Smooth muscle cell (in vitro differentiated cells): ENCODE measurements around the gene ATN1. TPM values are rescaled to one million over a fixed set of nuclear protein-coding genes. Genes with fewer than 3 reads are reported as not detected.
A peak's percentile ranks its signal among the peaks of the same experiment; 100 is the strongest.

Experiments used
- DNase-seq: peaks from one replicate; lab custom pipeline; 2025; ENCODE audit not compliant: unreplicated experiment; lab: John Stamatoyannopoulos, UW
- H2AFZ ChIP-seq: fragments of 200-600 bp; sonication (generic); 2 replicates; pipeline ENCODE4 v1.6.0; 2016; ENCODE audit warnings: antibody characterized with exemption, low read depth, mild to moderate bottlenecking
- H3F3A ChIP-seq: fragments of 200-600 bp; sonication (generic); 2 replicates; pipeline ENCODE4 v1.6.0; 2017; ENCODE audit warnings: antibody characterized with exemption, low read depth
- H3K27ac ChIP-seq: fragments of 200-600 bp; sonication (generic); 2 replicates; pipeline ENCODE4 v1.5.1; 2016; ENCODE audit warnings: low read depth, mild to moderate bottlenecking
- H3K27me3 ChIP-seq: fragments of 200-600 bp; sonication (generic); 2 replicates; pipeline ENCODE4 v1.6.1; 2016; ENCODE audit warnings: low read depth, mild to moderate bottlenecking
- H3K36me3 ChIP-seq: fragments of 200-600 bp; sonication (generic); 2 replicates; pipeline ENCODE4 v1.5.1; 2016; ENCODE audit warnings: low read depth
- H3K4me1 ChIP-seq: fragments of 200-600 bp; sonication (generic); 2 replicates; pipeline ENCODE4 v1.5.1; 2016; ENCODE audit warnings: low read depth
- H3K4me2 ChIP-seq: fragments of 200-600 bp; sonication (generic); 2 replicates; pipeline ENCODE4 v1.6.0; 2016; ENCODE audit warnings: mild to moderate bottlenecking
- H3K4me3 ChIP-seq: fragments of 200-600 bp; sonication (generic); 2 replicates; pipeline ENCODE4 v1.5.1; 2016; ENCODE audit warnings: mild to moderate bottlenecking
- H3K79me2 ChIP-seq: fragments of 200-600 bp; sonication (generic); 2 replicates; pipeline ENCODE4 v1.6.0; 2016; ENCODE audit warnings: low read depth, mild to moderate bottlenecking
- H3K9ac ChIP-seq: fragments of 200-600 bp; sonication (generic); 2 replicates; pipeline ENCODE4 v1.6.0; 2016; ENCODE audit warnings: low read depth
- H3K9me3 ChIP-seq: fragments of 200-600 bp; sonication (generic); replicated peaks from 2 replicates; pipeline ENCODE4 v1.5.1; 2016; ENCODE audit warnings: low read depth
- H4K20me1 ChIP-seq: fragments of 200-600 bp; sonication (generic); 2 replicates; pipeline ENCODE4 v1.6.0; 2016; ENCODE audit warnings: low read depth
- CTCF ChIP-seq: fragments of 200-600 bp; sonication (generic); IDR thresholded peaks from 2 replicates; pipeline ENCODE4 v1.5.1; 2017; ENCODE audit warnings: borderline replicate concordance, mild to moderate bottlenecking, antibody characterized with exemption; ENCODE audit not compliant: insufficient read depth, poor library complexity, severe bottlenecking
- WGBS: methylation state at CpG from one replicate; pipeline ENCODE4 v1.1.7; 2016; ENCODE audit warnings: low lambda C conversion rate; 5-methylcytosine and 5-hydroxymethylcytosine counted together
- polyA plus RNA-seq: library from polyadenylated mRNA; unstranded; fragments of >200 nt; fragmentation: Nextera tagmentation; extraction: Ambion mirVana; gene quantifications from 2 replicates; pipeline ENCODE4 v1.2.1, GENCODE V29; 2016
- total RNA-seq: library from RNA; depleted of rRNA; stranded (reverse); fragments of >200 nt; gene quantifications from 2 replicates; pipeline ENCODE4 v1.2.3, GENCODE V29; 2014

The ATN1 gene
- total and polyA plus RNA-seq, 2 experiments from 2014 or later, result 28.8 to 30.4 TPM

GRCh38 chr12:6946033-6946919 is 18.5 kb downstream of the ATN1 start:
- Histone ChIP-seq H3K79me2 (no peaks in the 10 kb centered on the region), H3K4me3 (peak overlapping the region; percentile 44), H3K9me3 (no peaks in the 10 kb centered on the region), H3K4me2 (peak overlapping the region; percentile 71), H3F3A (peaks cover 8% of the 10 kb centered on the region), H3K27me3 (no peaks in the 10 kb centered on the region), H4K20me1 (peaks cover 6% of the 10 kb centered on the region), H3K36me3 (no peaks in the 10 kb centered on the region), H2AFZ (no peak overlapping the region), H3K4me1 (peaks cover 10% of the 10 kb centered on the region), H3K9ac (no peak overlapping the region), H3K27ac (peak overlapping the region; percentile 13)
- no peak for TF ChIP-seq CTCF
- WGBS, result 28% methylated on average over 32 of the region's 32 CpGs
- no peak for DNase-seq

- TF ChIP-seq CTCF, result no peak
- Histone ChIP-seq H4K20me1 (peaks cover 6% of the 10 kb centered on the region), H2AFZ (no peak overlapping the region), H3K27me3 (no peaks in the 10 kb centered on the region), H3F3A (peaks cover 8% of the 10 kb centered on the region), H3K9me3 (no peaks in the 10 kb centered on the region), H3K36me3 (no peaks in the 10 kb centered on the region), H3K79me2 (no peaks in the 10 kb centered on the region), H3K27ac (no peak overlapping the region), H3K4me1 (peaks cover 10% of the 10 kb centered on the region), H3K9ac (no peak overlapping the region), H3K4me2 (peak overlapping the region; percentile 71), H3K4me3 (peak overlapping the region; percentile 44)
- WGBS, result 72% methylated on average over 8 of the region's 8 CpGs
- no peak for DNase-seq
Observed at GRCh38 chr12:6946920-6947374, 19.2 kb downstream of the ATN1 start.

GRCh38 chr12:6947615-6948014 is 19.9 kb downstream of the ATN1 start:
- Histone ChIP-seq H3K79me2 (no peaks in the 10 kb centered on the region), H3K9me3 (no peaks in the 10 kb centered on the region), H3F3A (peaks cover 6% of the 10 kb centered on the region), H2AFZ (no peak overlapping the region), H3K36me3 (no peaks in the 10 kb centered on the region), H3K4me3 (no peak overlapping the region), H3K27ac (no peak overlapping the region), H3K9ac (no peak overlapping the region), H3K27me3 (no peaks in the 10 kb centered on the region), H3K4me1 (peaks cover 10% of the 10 kb centered on the region), H4K20me1 (peaks cover 6% of the 10 kb centered on the region), H3K4me2 (no peak overlapping the region)
- 93% methylated on average over 8 of the region's 8 CpGs for WGBS
- TF ChIP-seq CTCF, result no peak
- no peak for DNase-seq
